ENCODE results near the gene DDIT3.

- TF ChIP-seq CTCF (IDR thresholded peaks at IDR 0.05; ENCODE audit: low read depth, low read length, poor library complexity, severe bottlenecking) (peak; percentile 30), EZH2phosphoT487 (IDR thresholded peaks at IDR 0.05; ENCODE audit: borderline replicate concordance, low read length) (no peak)
Measured at GRCh38 chr12:57479043-57479375, 41.3 kb downstream of the DDIT3 start.

Data from DOHH2 (cell line).